ENCODE data around the gene CCSER1. TPM values are rescaled to one million over a fixed set of nuclear protein-coding genes. Genes with fewer than 3 reads are reported as not detected.

Gene CCSER1
- total RNA-seq, 1 donor from 2014 or later: 15.7 TPM

- no peak for TF ChIP-seq CTCF (IDR thresholded peaks at IDR 0.05; ENCODE audit: partially characterized antibody, unreplicated experiment)
- DNase-seq: no peak
- H3K27me3 Mint-ChIP-seq (ENCODE audit: unreplicated experiment): peaks cover 1% of the 10 kb centered on the region
- H3K36me3 Mint-ChIP-seq (ENCODE audit: unreplicated experiment): no peaks in the 10 kb centered on the region
- H3K4me1 Mint-ChIP-seq (ENCODE audit: low read depth, unreplicated experiment): no peaks in the 10 kb centered on the region
- H3K4me3 Mint-ChIP-seq (ENCODE audit: unreplicated experiment): no peak overlapping the region
- H3K27ac Mint-ChIP-seq (ENCODE audit: unreplicated experiment): no peak overlapping the region
- H3K9me3 Mint-ChIP-seq (ENCODE audit: unreplicated experiment): no peaks in the 10 kb centered on the region
Measured at GRCh38 chr4:91025241-91026148, 898.3 kb downstream of the CCSER1 start.

- TF ChIP-seq CTCF (IDR thresholded peaks at IDR 0.05; ENCODE audit: partially characterized antibody, unreplicated experiment): no peak
- H3K9me3 Mint-ChIP-seq (ENCODE audit: unreplicated experiment): no peaks in the 10 kb centered on the region
- no peaks in the 10 kb centered on the region for H3K4me1 Mint-ChIP-seq (ENCODE audit: low read depth, unreplicated experiment)
- no peak for DNase-seq
- H3K27me3 Mint-ChIP-seq (ENCODE audit: unreplicated experiment): peaks cover 1% of the 10 kb centered on the region
- no peak overlapping the region for H3K4me3 Mint-ChIP-seq (ENCODE audit: unreplicated experiment)
- no peak overlapping the region for H3K27ac Mint-ChIP-seq (ENCODE audit: unreplicated experiment)
- H3K36me3 Mint-ChIP-seq (ENCODE audit: unreplicated experiment): no peaks in the 10 kb centered on the region
Measured at GRCh38 chr4:91028228-91028627, 901.0 kb downstream of the CCSER1 start.

GRCh38 chr4:91031761-91032160 lies 904.6 kb downstream of the CCSER1 start:
- Mint-ChIP-seq H3K27ac (ENCODE audit: unreplicated experiment) (no peak overlapping the region), H3K36me3 (ENCODE audit: unreplicated experiment) (no peaks in the 10 kb centered on the region), H3K9me3 (ENCODE audit: unreplicated experiment) (no peaks in the 10 kb centered on the region), H3K4me1 (ENCODE audit: low read depth, unreplicated experiment) (no peaks in the 10 kb centered on the region), H3K4me3 (ENCODE audit: unreplicated experiment) (no peak overlapping the region), H3K27me3 (ENCODE audit: unreplicated experiment) (peaks cover 1% of the 10 kb centered on the region)
- no peak for DNase-seq
- no peak for TF ChIP-seq CTCF (IDR thresholded peaks at IDR 0.05; ENCODE audit: partially characterized antibody, unreplicated experiment)

GRCh38 chr4:91032725-91033445 lies 905.7 kb downstream of the CCSER1 start:
- Mint-ChIP-seq H3K4me3 (ENCODE audit: unreplicated experiment) (no peak overlapping the region), H3K4me1 (ENCODE audit: low read depth, unreplicated experiment) (no peaks in the 10 kb centered on the region), H3K27me3 (ENCODE audit: unreplicated experiment) (peaks cover 1% of the 10 kb centered on the region), H3K36me3 (ENCODE audit: unreplicated experiment) (no peaks in the 10 kb centered on the region), H3K9me3 (ENCODE audit: unreplicated experiment) (no peaks in the 10 kb centered on the region), H3K27ac (ENCODE audit: unreplicated experiment) (no peak overlapping the region)
- TF ChIP-seq CTCF (IDR thresholded peaks at IDR 0.05; ENCODE audit: partially characterized antibody, unreplicated experiment): no peak
- DNase-seq: no peak

- Mint-ChIP-seq H3K9me3 (ENCODE audit: unreplicated experiment) (no peaks in the 10 kb centered on the region), H3K4me3 (ENCODE audit: unreplicated experiment) (no peak overlapping the region)
- no peak for DNase-seq
Measured at GRCh38 chr4:91035276-91035675, 908.1 kb downstream of the CCSER1 start.

More at GRCh38 chr4:91035276-91035675, 908.1 kb downstream of the CCSER1 start:
- H3K4me1 Mint-ChIP-seq (ENCODE audit: low read depth, unreplicated experiment): no peaks in the 10 kb centered on the region
- H3K27ac Mint-ChIP-seq (ENCODE audit: unreplicated experiment): no peak overlapping the region
- H3K36me3 Mint-ChIP-seq (ENCODE audit: unreplicated experiment): no peaks in the 10 kb centered on the region
- TF ChIP-seq CTCF (IDR thresholded peaks at IDR 0.05; ENCODE audit: partially characterized antibody, unreplicated experiment): no peak
- peaks cover under 1% of the 10 kb centered on the region for H3K27me3 Mint-ChIP-seq (ENCODE audit: unreplicated experiment)
